ENCODE results near the gene ID3.

Gene ID3, protein sequence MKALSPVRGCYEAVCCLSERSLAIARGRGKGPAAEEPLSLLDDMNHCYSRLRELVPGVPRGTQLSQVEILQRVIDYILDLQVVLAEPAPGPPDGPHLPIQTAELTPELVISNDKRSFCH

DNA sequence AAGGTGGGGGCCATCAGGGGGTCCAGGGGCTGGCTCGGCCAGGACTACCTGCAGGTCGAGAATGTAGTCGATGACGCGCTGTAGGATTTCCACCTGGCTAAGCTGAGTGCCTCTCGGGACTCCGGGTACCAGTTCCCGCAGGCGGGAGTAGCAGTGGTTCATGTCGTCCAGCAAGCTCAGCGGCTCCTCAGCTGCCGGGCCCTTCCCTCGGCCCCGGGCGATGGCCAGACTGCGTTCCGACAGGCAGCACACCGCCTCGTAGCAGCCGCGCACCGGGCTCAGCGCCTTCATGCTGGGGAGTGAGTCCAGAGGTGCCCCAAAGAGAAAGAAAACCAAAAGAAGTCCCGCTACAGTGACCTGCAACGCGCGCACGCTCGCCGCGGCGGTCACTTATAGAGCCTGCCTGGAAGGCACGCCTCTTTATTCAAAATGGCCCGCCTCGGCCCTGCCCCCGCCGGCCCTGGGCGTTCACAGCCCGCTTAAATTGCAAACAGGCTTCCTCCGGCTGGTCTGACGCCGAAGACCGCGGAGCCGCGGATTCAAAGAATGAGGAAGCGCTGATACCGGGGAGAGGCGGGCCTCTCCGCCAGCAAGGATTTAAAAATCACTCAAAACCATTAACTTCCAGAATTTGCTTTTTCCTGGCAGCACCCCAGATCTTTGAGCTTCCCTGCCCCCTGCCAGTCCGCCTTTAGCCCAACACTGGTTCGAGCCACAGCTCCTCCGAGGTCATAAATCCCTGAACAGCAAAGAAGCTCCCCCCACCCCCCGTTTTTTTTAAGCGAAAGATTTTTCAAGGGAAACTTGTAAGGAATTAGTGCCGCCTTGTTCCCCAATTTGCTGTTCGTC is at the start of gene ID3:
Gene ID3, minus strand, starts transcription at position 366 of the 849 bp plus-strand sequence. Its CDS starts 75 bp downstream, at position 291.
- Histone ChIP-seq H3K4me3 (ENCODE audit: insufficient read length, low read depth) (peak within 1 kb of the TSS; percentile 97), H3K9ac (ENCODE audit: insufficient read length, low read depth) (peak within 1 kb of the TSS; percentile 90), H3K27me3 (ENCODE audit: insufficient read depth, insufficient read length) (no peaks in the 10 kb centered on the region), H3K36me3 (ENCODE audit: insufficient read depth, insufficient read length, low read length) (peaks cover 20% of the 10 kb centered on the region), H3K4me1 (ENCODE audit: insufficient read depth, insufficient read length) (peaks cover 3% of the 10 kb centered on the region), H3K9me3 (ENCODE audit: insufficient read depth, low read length) (no peaks in the 10 kb centered on the region)
- no peak for TF ChIP-seq YY1 (IDR thresholded peaks at IDR 0.05; ENCODE audit: insufficient read depth, insufficient read length)
- no peak for TF ChIP-seq SUZ12 (IDR thresholded peaks at IDR 0.05; ENCODE audit: extremely low read depth, insufficient read depth, insufficient read length)
- TF ChIP-seq ZNF274 (IDR thresholded peaks at IDR 0.05; ENCODE audit: low read depth, low read length) = no peak
- peak; percentile 84 for DNase-seq (ENCODE audit: low read depth, low spot score)

DNA sequence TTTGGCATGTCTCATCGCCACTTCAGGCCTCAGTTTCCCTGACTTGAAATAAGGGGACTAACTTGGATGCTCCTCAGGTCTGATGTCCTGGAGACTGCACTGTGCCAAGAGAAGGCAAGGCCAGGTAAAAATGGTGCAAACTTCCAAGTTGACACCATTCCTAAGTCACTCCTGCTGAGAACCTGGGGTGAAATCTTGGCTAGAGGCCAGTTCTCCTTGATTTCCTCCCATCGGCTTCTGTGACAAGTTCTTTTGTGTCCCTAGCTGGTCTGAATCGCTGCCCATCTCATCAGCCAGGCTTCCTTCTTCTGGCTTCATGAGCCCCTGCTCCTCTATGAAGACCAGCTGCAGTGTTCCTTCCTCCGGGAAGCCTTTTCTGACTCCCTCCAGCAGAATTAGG is 48.6 kb upstream of the ID3 start:
- no peaks in the 10 kb centered on the region for H3K9me3 ChIP-seq (ENCODE audit: insufficient read depth, low read length)
- no peak overlapping the region for H3K9ac ChIP-seq (ENCODE audit: insufficient read length, low read depth)
- DNase-seq (ENCODE audit: low read depth, low spot score) = no peak
- H3K4me1 ChIP-seq (ENCODE audit: insufficient read depth, insufficient read length) = peaks cover 3% of the 10 kb centered on the region
- H3K27me3 ChIP-seq (ENCODE audit: insufficient read depth, insufficient read length) = no peaks in the 10 kb centered on the region
- H3K4me3 ChIP-seq (ENCODE audit: insufficient read length, low read depth) = no peak overlapping the region
- TF ChIP-seq SUZ12 (IDR thresholded peaks at IDR 0.05; ENCODE audit: extremely low read depth, insufficient read depth, insufficient read length) (no peak), YY1 (IDR thresholded peaks at IDR 0.05; ENCODE audit: insufficient read depth, insufficient read length) (no peak), ZNF274 (IDR thresholded peaks at IDR 0.05; ENCODE audit: low read depth, low read length) (no peak)
- no peaks in the 10 kb centered on the region for H3K36me3 ChIP-seq (ENCODE audit: insufficient read depth, insufficient read length, low read length)

DNA sequence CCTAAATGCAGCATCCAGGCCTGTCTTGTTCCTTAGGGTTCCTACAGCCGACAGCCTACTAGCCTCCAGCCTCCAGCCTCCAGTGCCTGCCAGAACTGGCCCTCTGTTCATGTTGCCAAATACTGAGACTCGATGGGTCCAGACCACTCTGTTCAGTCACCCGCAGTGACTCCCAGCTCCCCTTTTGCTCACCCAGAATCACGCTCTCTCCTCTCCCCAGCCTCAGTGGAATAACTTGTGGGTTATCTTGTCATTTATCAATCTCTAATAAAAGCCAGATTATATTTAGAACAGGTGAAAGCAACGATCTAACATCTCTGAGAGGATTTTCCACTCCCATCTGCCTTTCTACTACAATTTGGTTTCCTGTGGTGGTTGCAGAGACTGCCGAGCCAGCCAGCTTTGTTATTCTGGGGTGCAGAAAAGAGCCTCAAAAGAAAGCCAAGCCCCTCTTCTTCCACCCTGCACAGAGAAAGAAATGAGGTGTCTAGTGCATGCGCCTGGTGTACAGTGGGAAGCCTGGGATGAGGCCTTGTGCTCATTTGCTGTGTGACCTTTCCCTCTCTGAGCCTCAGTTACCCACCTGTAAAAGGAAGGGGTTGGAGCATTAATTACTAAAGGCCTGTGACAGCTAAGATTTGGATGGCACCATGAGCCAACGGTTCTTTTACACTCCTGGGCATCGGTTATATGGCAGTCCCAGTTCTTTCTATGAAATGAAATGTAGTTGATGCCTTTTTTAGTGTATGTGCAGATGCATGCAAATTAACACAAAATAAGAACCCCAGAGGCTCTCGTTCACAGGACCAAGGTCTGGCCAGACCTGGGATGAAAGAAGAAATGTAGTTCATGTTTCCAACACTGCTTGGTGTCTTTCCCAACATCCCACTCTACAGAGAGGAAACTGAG is 42.9 kb upstream of the ID3 start:
- Histone ChIP-seq H3K27me3 (ENCODE audit: insufficient read depth, insufficient read length) (no peaks in the 10 kb centered on the region), H3K9ac (ENCODE audit: insufficient read length, low read depth) (no peak overlapping the region), H3K9me3 (ENCODE audit: insufficient read depth, low read length) (no peaks in the 10 kb centered on the region), H3K36me3 (ENCODE audit: insufficient read depth, insufficient read length, low read length) (no peaks in the 10 kb centered on the region), H3K4me1 (ENCODE audit: insufficient read depth, insufficient read length) (peaks cover 18% of the 10 kb centered on the region), H3K4me3 (ENCODE audit: insufficient read length, low read depth) (no peak overlapping the region)
- TF ChIP-seq SUZ12 (IDR thresholded peaks at IDR 0.05; ENCODE audit: extremely low read depth, insufficient read depth, insufficient read length) (no peak), YY1 (IDR thresholded peaks at IDR 0.05; ENCODE audit: insufficient read depth, insufficient read length) (no peak), ZNF274 (IDR thresholded peaks at IDR 0.05; ENCODE audit: low read depth, low read length) (no peak)
- no peak for DNase-seq (ENCODE audit: low read depth, low spot score)

DNA sequence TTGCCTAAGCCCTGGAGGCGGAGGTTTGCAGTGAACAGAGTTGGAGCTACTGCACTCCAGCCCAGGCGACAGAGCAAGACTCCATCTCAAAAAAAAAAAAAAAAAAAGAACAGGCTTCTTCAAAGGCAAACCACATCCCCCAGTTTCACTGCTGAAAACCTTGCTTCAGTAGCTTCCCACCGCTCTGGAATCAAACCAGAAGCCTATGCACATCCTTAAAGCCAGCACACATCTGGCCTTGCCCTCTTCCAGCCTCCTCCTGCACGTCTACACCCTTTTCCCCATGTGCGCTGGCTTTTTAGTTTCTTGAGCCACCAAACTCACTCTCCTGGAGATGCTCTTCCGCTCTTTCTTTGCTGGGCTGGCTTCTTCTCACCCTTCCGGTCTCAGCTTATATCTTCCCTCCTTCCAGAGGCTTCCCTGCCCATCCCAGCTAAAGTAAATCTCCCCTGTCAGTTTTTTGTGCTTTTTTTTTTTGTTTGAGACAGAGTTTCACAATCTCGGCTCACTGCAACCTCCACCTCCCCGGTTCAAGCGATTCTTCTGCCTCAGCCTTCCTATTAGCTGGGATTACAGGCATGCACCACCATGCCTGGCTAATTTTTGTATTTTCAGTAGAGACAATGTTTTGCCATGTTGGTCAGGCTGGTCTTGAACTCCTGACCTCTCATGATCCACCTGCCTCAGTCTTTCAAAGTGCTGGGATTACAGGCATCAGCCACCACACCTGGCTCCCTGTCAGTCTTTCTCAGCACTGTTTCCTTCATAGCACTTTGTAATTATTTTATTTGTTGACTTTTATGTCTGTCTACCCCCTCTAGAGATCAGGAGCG is 42.0 kb upstream of the ID3 start:
- no peaks in the 10 kb centered on the region for H3K27me3 ChIP-seq (ENCODE audit: insufficient read depth, insufficient read length)
- TF ChIP-seq ZNF274 (IDR thresholded peaks at IDR 0.05; ENCODE audit: low read depth, low read length) (no peak), SUZ12 (IDR thresholded peaks at IDR 0.05; ENCODE audit: extremely low read depth, insufficient read depth, insufficient read length) (no peak), YY1 (IDR thresholded peaks at IDR 0.05; ENCODE audit: insufficient read depth, insufficient read length) (no peak)
- H3K36me3 ChIP-seq (ENCODE audit: insufficient read depth, insufficient read length, low read length) = no peaks in the 10 kb centered on the region
- no peak overlapping the region for H3K4me3 ChIP-seq (ENCODE audit: insufficient read length, low read depth)
- H3K9me3 ChIP-seq (ENCODE audit: insufficient read depth, low read length) = no peaks in the 10 kb centered on the region
- DNase-seq (ENCODE audit: low read depth, low spot score) = no peak
- no peak overlapping the region for H3K9ac ChIP-seq (ENCODE audit: insufficient read length, low read depth)
- H3K4me1 ChIP-seq (ENCODE audit: insufficient read depth, insufficient read length) = peaks cover 18% of the 10 kb centered on the region

DNA sequence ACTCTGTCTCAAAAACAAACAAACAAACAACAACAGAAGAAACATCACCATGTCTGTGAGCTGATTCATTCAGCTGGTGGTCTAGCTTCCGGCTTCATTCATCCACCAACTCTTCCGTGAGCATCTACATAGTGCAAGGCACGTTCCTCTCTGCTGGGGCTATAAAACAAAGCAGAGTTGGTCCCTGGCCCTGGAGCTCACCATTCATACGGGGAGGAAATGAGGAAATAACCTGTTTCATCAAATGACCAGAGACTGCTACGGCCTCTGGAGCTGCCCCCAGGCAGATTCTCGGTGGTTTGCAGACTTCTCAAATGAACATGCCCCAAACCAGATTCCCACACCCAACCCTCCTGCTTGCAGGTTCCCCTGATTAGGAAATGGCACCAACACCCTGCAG is 41.0 kb upstream of the ID3 start:
- DNase-seq (ENCODE audit: low read depth, low spot score) = no peak
- no peak overlapping the region for H3K9ac ChIP-seq (ENCODE audit: insufficient read length, low read depth)

DNA sequence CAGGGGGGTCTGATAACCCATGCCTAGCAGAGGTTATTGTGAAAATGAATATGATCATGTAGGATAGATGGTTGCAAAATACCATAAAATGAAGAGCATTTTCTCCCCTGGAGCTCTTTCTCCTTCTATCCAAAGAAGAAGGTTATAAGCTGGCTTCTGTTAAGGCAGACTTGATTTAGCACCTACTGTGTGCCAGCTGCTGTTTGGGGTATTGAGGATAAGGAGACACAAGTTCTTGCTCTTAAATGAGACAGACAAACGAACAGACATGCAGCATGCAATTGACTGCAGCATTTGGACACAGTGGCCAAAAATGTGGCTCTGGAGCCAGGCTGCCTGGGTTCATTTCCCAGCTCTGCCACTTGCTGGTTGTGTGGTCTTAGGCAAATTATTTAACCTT is 39.8 kb upstream of the ID3 start:
- H3K9me3 ChIP-seq (ENCODE audit: insufficient read depth, low read length) = no peaks in the 10 kb centered on the region
- peaks cover 26% of the 10 kb centered on the region for H3K4me1 ChIP-seq (ENCODE audit: insufficient read depth, insufficient read length)
- H3K27me3 ChIP-seq (ENCODE audit: insufficient read depth, insufficient read length) = no peaks in the 10 kb centered on the region
- no peak overlapping the region for H3K4me3 ChIP-seq (ENCODE audit: insufficient read length, low read depth)
- H3K9ac ChIP-seq (ENCODE audit: insufficient read length, low read depth) = peak overlapping the region; percentile 65
- TF ChIP-seq SUZ12 (IDR thresholded peaks at IDR 0.05; ENCODE audit: extremely low read depth, insufficient read depth, insufficient read length) (no peak), ZNF274 (IDR thresholded peaks at IDR 0.05; ENCODE audit: low read depth, low read length) (no peak), YY1 (IDR thresholded peaks at IDR 0.05; ENCODE audit: insufficient read depth, insufficient read length) (no peak)
- DNase-seq (ENCODE audit: low read depth, low spot score) = no peak
- no peaks in the 10 kb centered on the region for H3K36me3 ChIP-seq (ENCODE audit: insufficient read depth, insufficient read length, low read length)

More for the DNA sequence above, 41.0 kb upstream of the ID3 start:
- no peak for TF ChIP-seq SUZ12 (IDR thresholded peaks at IDR 0.05; ENCODE audit: extremely low read depth, insufficient read depth, insufficient read length)
- TF ChIP-seq ZNF274 (IDR thresholded peaks at IDR 0.05; ENCODE audit: low read depth, low read length) = no peak
- TF ChIP-seq YY1 (IDR thresholded peaks at IDR 0.05; ENCODE audit: insufficient read depth, insufficient read length) = no peak
- H3K4me3 ChIP-seq (ENCODE audit: insufficient read length, low read depth) = no peak overlapping the region
- no peaks in the 10 kb centered on the region for H3K9me3 ChIP-seq (ENCODE audit: insufficient read depth, low read length)
- no peaks in the 10 kb centered on the region for H3K27me3 ChIP-seq (ENCODE audit: insufficient read depth, insufficient read length)
- H3K36me3 ChIP-seq (ENCODE audit: insufficient read depth, insufficient read length, low read length) = no peaks in the 10 kb centered on the region
- H3K4me1 ChIP-seq (ENCODE audit: insufficient read depth, insufficient read length) = peaks cover 19% of the 10 kb centered on the region
